H9 (cell line): ENCODE measurements around the gene S100A7A. TPM values are rescaled to one million over a fixed set of nuclear protein-coding genes. Genes with fewer than 3 reads are reported as not detected.

ENCODE experiments used
- DNase-seq: peaks from one replicate; pipeline ENCODE4 v3.0.0-alpha.2; 2017
- H2AFZ ChIP-seq: one replicate; pipeline ENCODE4 v1.6.1; 2013; ENCODE audit warnings: mild to moderate bottlenecking, low read length, control low read depth, moderate library complexity
- H2AK5ac ChIP-seq: 2 replicates; pipeline ENCODE4 v1.6.1; 2013; ENCODE audit warnings: low read length, control low read depth, mixed read lengths; ENCODE audit not compliant: insufficient read length
- H2BK120ac ChIP-seq: one replicate; pipeline ENCODE4 v1.6.1; 2013; ENCODE audit warnings: low read depth, mild to moderate bottlenecking, low read length, control low read depth, inconsistent platforms; ENCODE audit not compliant: poor library complexity, severe bottlenecking
- H2BK12ac ChIP-seq: 2 replicates; pipeline ENCODE4 v1.6.1; 2013; ENCODE audit warnings: low read length, control low read depth, mixed read lengths, low read depth; ENCODE audit not compliant: insufficient read length
- H2BK15ac ChIP-seq: 2 replicates; pipeline ENCODE4 v1.6.1; 2013; ENCODE audit warnings: low read depth, low read length, control low read depth
- H2BK20ac ChIP-seq: one replicate; pipeline ENCODE4 v1.6.1; 2013; ENCODE audit warnings: low read depth, mild to moderate bottlenecking, low read length, control low read depth, inconsistent platforms; ENCODE audit not compliant: poor library complexity, severe bottlenecking
- H2BK5ac ChIP-seq: 2 replicates; pipeline ENCODE4 v1.6.1; 2013; ENCODE audit warnings: low read length, control low read depth, mixed read lengths; ENCODE audit not compliant: insufficient read length
- H3K14ac ChIP-seq: 2 replicates; pipeline ENCODE4 v1.6.1; 2013; ENCODE audit warnings: low read length, control low read depth; ENCODE audit not compliant: insufficient read depth
- H3K18ac ChIP-seq: 2 replicates; pipeline ENCODE4 v1.6.1; 2013; ENCODE audit warnings: low read depth, mild to moderate bottlenecking, mixed read lengths, low read length, control low read depth; ENCODE audit not compliant: insufficient read length
- H3K23ac ChIP-seq: 2 replicates; pipeline ENCODE4 v1.6.1; 2013; ENCODE audit warnings: low read length, control low read depth, mixed read lengths, low read depth; ENCODE audit not compliant: insufficient read length
- H3K23me2 ChIP-seq: 2 replicates; pipeline ENCODE4 v1.6.1; 2013; ENCODE audit warnings: low read depth, mild to moderate bottlenecking, mixed read lengths, low read length, control low read depth; ENCODE audit not compliant: insufficient read length, poor library complexity, severe bottlenecking
- H3K27ac ChIP-seq: 2 replicates; pipeline ENCODE4 v1.5.1; 2013; ENCODE audit warnings: low read length, control low read depth, mixed read lengths, low read depth; ENCODE audit not compliant: insufficient read length
- H3K27me3 ChIP-seq: 2 replicates; pipeline ENCODE4 v1.6.1; 2013; ENCODE audit warnings: low read length, control low read depth, inconsistent platforms; ENCODE audit not compliant: insufficient read depth
- H3K4ac ChIP-seq: 2 replicates; pipeline ENCODE4 v1.6.1; 2013; ENCODE audit warnings: low read depth, mild to moderate bottlenecking, control low read depth, inconsistent platforms, low read length, moderate library complexity
- H3K4me1 ChIP-seq: 2 replicates; pipeline ENCODE4 v1.6.1; 2013; ENCODE audit warnings: low read length, control low read depth, inconsistent platforms; ENCODE audit not compliant: insufficient read depth
- H3K4me2 ChIP-seq: 2 replicates; pipeline ENCODE4 v1.6.1; 2013; ENCODE audit warnings: low read length, control low read depth, mixed read lengths; ENCODE audit not compliant: insufficient read length, insufficient read depth
- H3K56ac ChIP-seq: 2 replicates; pipeline ENCODE4 v1.6.1; 2013; ENCODE audit warnings: low read depth, mild to moderate bottlenecking, mixed read lengths, low read length, control low read depth; ENCODE audit not compliant: insufficient read length
- H3K79me1 ChIP-seq: 2 replicates; pipeline ENCODE4 v1.6.1; 2013; ENCODE audit warnings: low read depth, mild to moderate bottlenecking, moderate library complexity, low read length, control low read depth, inconsistent platforms; ENCODE audit not compliant: insufficient read depth, poor library complexity, severe bottlenecking
- H3K79me2 ChIP-seq: 2 replicates; pipeline ENCODE4 v1.6.1; 2013; ENCODE audit warnings: low read length, control low read depth, inconsistent platforms; ENCODE audit not compliant: insufficient read depth
- H3K9ac ChIP-seq: 2 replicates; pipeline ENCODE4 v1.6.1; 2013; ENCODE audit warnings: low read length, control low read depth, mixed read lengths; ENCODE audit not compliant: insufficient read length; ENCODE audit errors: extremely low read depth
- H3K9me3 ChIP-seq: one replicate; pipeline ENCODE4 v1.6.1; 2013; ENCODE audit warnings: low read depth, low read length, inconsistent platforms; ENCODE audit not compliant: control insufficient read depth
- H3T11ph ChIP-seq: one replicate; pipeline ENCODE4 v1.6.1; 2013; ENCODE audit warnings: mild to moderate bottlenecking, low read length, control low read depth, inconsistent platforms
- H4K20me1 ChIP-seq: one replicate; pipeline ENCODE4 v1.6.1; 2013; ENCODE audit not compliant: control insufficient read depth, insufficient read length, insufficient read depth
- H4K5ac ChIP-seq: 2 replicates; pipeline ENCODE4 v1.6.1; 2013; ENCODE audit warnings: low read depth, mild to moderate bottlenecking, mixed read lengths, low read length, control low read depth; ENCODE audit not compliant: insufficient read length
- H4K8ac ChIP-seq: replicated peaks from 2 replicates; pipeline ENCODE4 v1.6.1; 2013; ENCODE audit warnings: low read length, control low read depth, mixed read lengths, low read depth; ENCODE audit not compliant: insufficient read length
- H4K91ac ChIP-seq: 2 replicates; pipeline ENCODE4 v1.6.1; 2013; ENCODE audit warnings: low read depth, mild to moderate bottlenecking, moderate library complexity, mixed read lengths, low read length, control low read depth; ENCODE audit not compliant: insufficient read length
- H3K27ac Mint-ChIP-seq, 3 experiments: 2 replicates in 2 of 3; 3 replicates in 1 of 3; pipeline ENCODE4 v1.8.0; 2020 to 2021; ENCODE audit warnings: mixed read lengths in 3 of 3, mild to moderate bottlenecking in 1 of 3, moderate library complexity in 1 of 3
- H3K27me3 Mint-ChIP-seq: 2 replicates; pipeline ENCODE4 v1.8.0; 2021; ENCODE audit warnings: low read depth, mild to moderate bottlenecking, moderate library complexity, mixed read lengths
- H3K36me3 Mint-ChIP-seq, 3 experiments: 2 replicates in 2 of 3; 3 replicates in 1 of 3; pipeline ENCODE4 v1.8.0; 2020 to 2021; ENCODE audit warnings: low read depth in 3 of 3, mixed read lengths in 3 of 3; ENCODE audit not compliant: insufficient read depth in 1 of 3
- H3K4me1 Mint-ChIP-seq, 2 experiments: 2 replicates each; pipeline ENCODE4 v1.8.0; 2020; ENCODE audit warnings: mixed read lengths in 2 of 2
- H3K4me3 Mint-ChIP-seq, 2 experiments: 2 replicates in 1 of 2; 3 replicates in 1 of 2; pipeline ENCODE4 v1.8.0; 2020 to 2021; ENCODE audit warnings: mild to moderate bottlenecking in 2 of 2, mixed read lengths in 2 of 2, moderate library complexity in 1 of 2
- H3K9me3 Mint-ChIP-seq, 2 experiments: 2 replicates in 1 of 2; 3 replicates in 1 of 2; pipeline ENCODE4 v1.8.0; 2020; ENCODE audit warnings: mild to moderate bottlenecking in 2 of 2, mixed read lengths in 2 of 2, moderate library complexity in 1 of 2
- WGBS: extraction: QIAGEN DNeasy Blood & Tissue Kit; methylation state at CpG from one replicate; pipeline ENCODE4 v1.1.7; 2013; ENCODE audit warnings: missing lambda C conversion rate, low lambda C conversion rate, mixed read lengths; ENCODE audit not compliant: insufficient read length; ENCODE audit errors: extremely low coverage; 5-methylcytosine and 5-hydroxymethylcytosine counted together
- total RNA-seq: library from RNA; stranded (reverse); gene quantifications from 2 replicates; pipeline ENCODE4 v1.2.1, GENCODE V29; 2021
- TF ChIP-seq, protein P1 (sequence below): fragments of 200-600 bp; sonication (generic); conservative IDR thresholded peaks from 3 replicates; pipeline ENCODE4 v1.8.0; 2021; ENCODE audit warnings: antibody characterized with exemption, mild to moderate bottlenecking

Gene S100A7A
- total RNA-seq, 1 experiment from 2014 or later = not detected

DNA sequence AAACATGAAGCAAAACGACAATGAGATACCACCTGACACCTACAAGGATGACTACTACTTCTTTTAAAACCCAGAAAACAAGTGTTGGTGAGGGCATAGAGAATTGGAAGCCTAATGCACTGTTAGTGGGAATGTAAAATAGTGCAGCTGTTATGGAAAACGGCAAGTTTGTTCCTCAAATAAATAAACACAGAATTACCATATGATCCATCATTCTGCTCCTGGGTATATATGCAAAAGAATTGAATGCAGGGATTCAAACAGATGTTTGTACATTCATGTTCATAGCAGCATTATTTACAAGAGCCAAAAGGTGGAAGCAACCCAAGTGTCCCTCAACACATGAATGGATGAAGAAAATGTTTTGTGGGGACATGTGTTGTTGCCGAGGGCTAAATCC is 24.1 kb upstream of the S100A7A start:
- H3K79me2 ChIP-seq = no peaks in the 10 kb centered on the region
- peaks cover 0 to 2% of the 10 kb centered on the region in 2 experiments; a peak in 1 of 4 replicates for H3K4me1 Mint-ChIP-seq
- H2BK15ac ChIP-seq = no peak overlapping the region
- no peak overlapping the region for H2BK12ac ChIP-seq
- no peaks in the 10 kb centered on the region for H4K20me1 ChIP-seq
- H2AK5ac ChIP-seq = no peak overlapping the region
- H3K4ac ChIP-seq = no peak overlapping the region
- H3K4me2 ChIP-seq = no peak overlapping the region
- no peak overlapping the region for H2BK120ac ChIP-seq
- H3K27me3 ChIP-seq = no peaks in the 10 kb centered on the region
- TF ChIP-seq, protein P1, sequence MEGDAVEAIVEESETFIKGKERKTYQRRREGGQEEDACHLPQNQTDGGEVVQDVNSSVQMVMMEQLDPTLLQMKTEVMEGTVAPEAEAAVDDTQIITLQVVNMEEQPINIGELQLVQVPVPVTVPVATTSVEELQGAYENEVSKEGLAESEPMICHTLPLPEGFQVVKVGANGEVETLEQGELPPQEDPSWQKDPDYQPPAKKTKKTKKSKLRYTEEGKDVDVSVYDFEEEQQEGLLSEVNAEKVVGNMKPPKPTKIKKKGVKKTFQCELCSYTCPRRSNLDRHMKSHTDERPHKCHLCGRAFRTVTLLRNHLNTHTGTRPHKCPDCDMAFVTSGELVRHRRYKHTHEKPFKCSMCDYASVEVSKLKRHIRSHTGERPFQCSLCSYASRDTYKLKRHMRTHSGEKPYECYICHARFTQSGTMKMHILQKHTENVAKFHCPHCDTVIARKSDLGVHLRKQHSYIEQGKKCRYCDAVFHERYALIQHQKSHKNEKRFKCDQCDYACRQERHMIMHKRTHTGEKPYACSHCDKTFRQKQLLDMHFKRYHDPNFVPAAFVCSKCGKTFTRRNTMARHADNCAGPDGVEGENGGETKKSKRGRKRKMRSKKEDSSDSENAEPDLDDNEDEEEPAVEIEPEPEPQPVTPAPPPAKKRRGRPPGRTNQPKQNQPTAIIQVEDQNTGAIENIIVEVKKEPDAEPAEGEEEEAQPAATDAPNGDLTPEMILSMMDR = no peak
- H3K36me3 Mint-ChIP-seq = no peaks in the 10 kb centered on the region
- H3K23me2 ChIP-seq = no peaks in the 10 kb centered on the region
- no CpG with 5 or more reads among the region's 3 CpGs for WGBS
- no peak overlapping the region for H2BK20ac ChIP-seq
- H3K9ac ChIP-seq = no peak overlapping the region
- H3K23ac ChIP-seq = no peak overlapping the region
- H3K27ac Mint-ChIP-seq = no peak overlapping the region
- H3K56ac ChIP-seq = no peak overlapping the region
- no peak overlapping the region for H2AFZ ChIP-seq
- H3K79me1 ChIP-seq = no peaks in the 10 kb centered on the region
- H4K8ac ChIP-seq = no peak overlapping the region
- H3K9me3 Mint-ChIP-seq = no peaks in the 10 kb centered on the region
- H3K9me3 ChIP-seq = no peaks in the 10 kb centered on the region
- H3K27me3 Mint-ChIP-seq = peaks cover 12% of the 10 kb centered on the region
- DNase-seq = no peak
- no peak overlapping the region for H3T11ph ChIP-seq
- H4K5ac ChIP-seq = no peak overlapping the region
- H3K4me1 ChIP-seq = no peaks in the 10 kb centered on the region
- no peak overlapping the region for H3K18ac ChIP-seq
- no peak overlapping the region for H2BK5ac ChIP-seq
- no peak overlapping the region for H3K14ac ChIP-seq
- H3K4me3 Mint-ChIP-seq = no peak overlapping the region
- H3K27ac ChIP-seq = no peak overlapping the region
- H4K91ac ChIP-seq = no peak overlapping the region
